Glutamatergic neuron (in vitro differentiated cells): ENCODE data around the gene LRWD1. TPM values are rescaled to one million over a fixed set of nuclear protein-coding genes. Genes with fewer than 3 reads are reported as not detected.
"Not testable (repeated sequence)": the region's sequence is repeated elsewhere in the genome, so short reads cannot be mapped to it uniquely, and the experiment has no call there.

Experiments used
- DNase-seq: peaks from one replicate; pipeline ENCODE4 v3.0.0; 2022
- H3K27ac Mint-ChIP-seq: one replicate; pipeline ENCODE4 v1.8.0; 2020; ENCODE audit warnings: mild to moderate bottlenecking, mixed read lengths, inconsistent platforms; ENCODE audit not compliant: unreplicated experiment
- H3K27me3 Mint-ChIP-seq: one replicate; pipeline ENCODE4 v1.8.0; 2020; ENCODE audit warnings: mild to moderate bottlenecking, moderate library complexity, mixed read lengths, inconsistent platforms; ENCODE audit not compliant: unreplicated experiment
- H3K36me3 Mint-ChIP-seq: one replicate; pipeline ENCODE4 v1.8.0; 2020; ENCODE audit warnings: mild to moderate bottlenecking, mixed read lengths, inconsistent platforms; ENCODE audit not compliant: unreplicated experiment
- H3K4me1 Mint-ChIP-seq: one replicate; pipeline ENCODE4 v1.8.0; 2020; ENCODE audit warnings: mild to moderate bottlenecking, low read depth, mixed read lengths, inconsistent platforms; ENCODE audit not compliant: unreplicated experiment
- H3K4me3 Mint-ChIP-seq: one replicate; pipeline ENCODE4 v1.8.0; 2020; ENCODE audit warnings: mild to moderate bottlenecking, mixed read lengths, inconsistent platforms; ENCODE audit not compliant: unreplicated experiment
- H3K9me3 Mint-ChIP-seq: one replicate; pipeline ENCODE4 v1.8.0; 2020; ENCODE audit warnings: mild to moderate bottlenecking, moderate library complexity, mixed read lengths, inconsistent platforms; ENCODE audit not compliant: unreplicated experiment
- total RNA-seq: library from RNA; stranded (reverse); fragmentation: NEBNext Ultra II Directional; extraction: Animal tissue kit (Norgen Biotek cat#: 25700); gene quantifications from one replicate; pipeline ENCODE4 v1.2.1, GENCODE V29; 2021; ENCODE audit not compliant: unreplicated experiment
- TF ChIP-seq, protein P1 (sequence below): fragments of 200-600 bp; sonication (generic); IDR thresholded peaks from one replicate; pipeline ENCODE4 v1.5.0; 2021; ENCODE audit not compliant: partially characterized antibody, unreplicated experiment

Gene LRWD1
- total RNA-seq, 1 donor from 2014 or later = 37.0 TPM

DNA sequence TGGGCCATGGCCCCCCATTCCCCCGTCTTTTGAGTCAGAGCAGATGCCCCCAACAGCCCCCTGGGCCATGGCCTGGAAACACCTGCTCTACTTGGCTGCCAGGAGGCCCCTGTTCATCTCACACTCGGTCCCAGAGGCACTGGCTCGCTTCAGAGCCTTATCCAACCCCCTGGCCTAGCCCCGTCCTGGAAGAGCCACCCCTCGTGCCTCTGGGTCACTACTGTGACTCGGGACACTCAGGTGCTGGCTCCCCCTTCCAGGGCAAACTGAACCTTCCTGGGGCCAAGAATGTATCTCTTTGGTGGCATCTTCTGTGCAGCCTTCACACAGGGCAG is 7.0 kb downstream of the LRWD1 start:
- H3K27me3 Mint-ChIP-seq = peaks cover 8% of the 10 kb centered on the region
- TF ChIP-seq, protein P1, sequence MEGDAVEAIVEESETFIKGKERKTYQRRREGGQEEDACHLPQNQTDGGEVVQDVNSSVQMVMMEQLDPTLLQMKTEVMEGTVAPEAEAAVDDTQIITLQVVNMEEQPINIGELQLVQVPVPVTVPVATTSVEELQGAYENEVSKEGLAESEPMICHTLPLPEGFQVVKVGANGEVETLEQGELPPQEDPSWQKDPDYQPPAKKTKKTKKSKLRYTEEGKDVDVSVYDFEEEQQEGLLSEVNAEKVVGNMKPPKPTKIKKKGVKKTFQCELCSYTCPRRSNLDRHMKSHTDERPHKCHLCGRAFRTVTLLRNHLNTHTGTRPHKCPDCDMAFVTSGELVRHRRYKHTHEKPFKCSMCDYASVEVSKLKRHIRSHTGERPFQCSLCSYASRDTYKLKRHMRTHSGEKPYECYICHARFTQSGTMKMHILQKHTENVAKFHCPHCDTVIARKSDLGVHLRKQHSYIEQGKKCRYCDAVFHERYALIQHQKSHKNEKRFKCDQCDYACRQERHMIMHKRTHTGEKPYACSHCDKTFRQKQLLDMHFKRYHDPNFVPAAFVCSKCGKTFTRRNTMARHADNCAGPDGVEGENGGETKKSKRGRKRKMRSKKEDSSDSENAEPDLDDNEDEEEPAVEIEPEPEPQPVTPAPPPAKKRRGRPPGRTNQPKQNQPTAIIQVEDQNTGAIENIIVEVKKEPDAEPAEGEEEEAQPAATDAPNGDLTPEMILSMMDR = no peak

DNA sequence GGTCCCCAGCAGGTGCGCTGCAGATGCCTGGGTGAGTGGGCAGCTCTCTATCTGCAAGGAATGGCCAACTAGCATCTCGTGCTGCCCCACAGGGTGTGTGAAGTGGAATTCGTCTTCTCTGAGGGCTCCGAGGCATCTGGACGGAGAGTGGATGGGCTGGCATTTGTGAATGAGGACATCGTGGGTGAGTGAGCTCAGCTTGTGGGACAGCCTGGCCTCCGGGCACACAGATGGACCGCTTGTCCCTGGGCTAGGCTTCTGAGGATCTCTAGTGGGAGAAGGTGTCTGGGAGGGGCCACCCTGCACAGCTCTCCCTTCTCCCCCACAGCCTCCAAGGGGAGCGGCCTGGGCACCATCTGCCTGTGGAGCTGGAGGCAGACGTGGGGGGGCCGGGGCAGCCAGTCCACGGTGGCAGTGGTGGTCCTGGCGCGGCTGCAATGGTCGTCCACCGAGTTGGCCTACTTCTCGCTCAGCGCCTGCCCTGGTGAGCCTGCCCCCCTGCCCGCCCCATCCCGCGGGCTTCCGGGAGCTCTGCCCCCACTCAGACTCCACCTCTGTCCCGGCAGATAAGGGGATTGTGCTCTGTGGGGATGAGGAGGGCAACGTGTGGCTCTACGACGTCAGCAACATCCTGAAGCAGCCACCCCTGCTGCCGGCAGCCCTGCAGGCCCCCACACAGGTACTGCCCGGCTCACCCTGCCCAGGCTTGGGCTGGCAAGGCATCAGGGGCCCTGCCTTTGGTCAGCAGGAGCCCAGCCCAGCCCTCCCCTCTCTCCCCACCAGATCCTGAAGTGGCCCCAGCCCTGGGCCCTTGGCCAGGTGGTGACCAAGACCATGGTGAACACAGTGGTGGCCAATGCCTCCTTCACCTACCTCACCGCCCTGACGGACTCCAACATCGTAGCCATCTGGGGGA is 7.6 kb downstream of the LRWD1 start:
- Mint-ChIP-seq H3K27ac (peak overlapping the region; percentile 46), H3K4me3 (no peak overlapping the region), H3K27me3 (peaks cover 5% of the 10 kb centered on the region), H3K4me1 (peaks cover 3% of the 10 kb centered on the region), H3K36me3 (no peaks in the 10 kb centered on the region), H3K9me3 (no peaks in the 10 kb centered on the region)
- peak; percentile 21 for DNase-seq
- TF ChIP-seq, protein P1 = no peak

More for the DNA sequence above, 7.0 kb downstream of the LRWD1 start:
- Mint-ChIP-seq H3K27ac (peak overlapping the region; percentile 46), H3K36me3 (no peaks in the 10 kb centered on the region), H3K4me3 (no peak overlapping the region), H3K9me3 (peaks cover 2% of the 10 kb centered on the region), H3K4me1 (peaks cover 3% of the 10 kb centered on the region)
- peak; percentile 10 for DNase-seq

DNA sequence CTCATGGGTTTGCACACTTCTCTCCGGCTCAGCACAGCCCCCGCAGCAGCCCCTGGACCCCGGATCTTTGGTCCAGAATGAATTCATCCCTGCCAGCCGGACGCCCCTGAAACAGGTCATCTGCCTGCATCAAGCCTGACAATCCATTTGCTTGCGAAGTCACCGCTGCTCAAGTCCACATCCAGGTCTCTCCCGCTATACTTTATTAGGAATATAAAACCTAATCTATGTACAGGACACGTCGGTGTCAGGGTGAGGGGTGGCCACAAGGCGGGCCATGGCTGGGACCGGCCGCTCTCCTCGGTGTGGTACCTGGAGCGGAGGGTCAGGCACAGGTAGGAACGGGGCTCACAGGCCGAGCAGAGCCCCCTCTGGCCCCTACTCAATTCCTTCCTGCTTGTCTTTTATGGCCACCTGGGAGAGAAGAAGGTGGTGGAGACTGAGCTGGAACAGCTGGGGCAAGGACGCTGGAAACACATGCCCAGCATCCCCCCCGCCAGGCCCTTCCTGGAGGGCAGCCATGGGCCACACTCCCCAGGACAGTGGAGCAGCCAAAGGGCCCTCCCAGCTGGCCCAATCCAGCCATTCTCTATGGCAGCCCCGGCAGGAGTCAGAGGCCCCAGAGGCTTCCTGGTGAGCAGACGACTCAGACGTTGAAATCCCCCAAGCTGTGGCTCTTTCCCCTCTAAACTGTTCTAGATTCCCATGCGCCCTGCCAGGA is 8.6 kb downstream of the LRWD1 start:
- peaks cover 3% of the 10 kb centered on the region for H3K4me1 Mint-ChIP-seq
- H3K9me3 Mint-ChIP-seq = no peaks in the 10 kb centered on the region
- no peak overlapping the region for H3K27ac Mint-ChIP-seq
- H3K4me3 Mint-ChIP-seq = no peak overlapping the region
- H3K27me3 Mint-ChIP-seq = peaks cover 5% of the 10 kb centered on the region
- H3K36me3 Mint-ChIP-seq = no peaks in the 10 kb centered on the region
- TF ChIP-seq, protein P1 = no peak
- DNase-seq = peak; percentile 16

DNA sequence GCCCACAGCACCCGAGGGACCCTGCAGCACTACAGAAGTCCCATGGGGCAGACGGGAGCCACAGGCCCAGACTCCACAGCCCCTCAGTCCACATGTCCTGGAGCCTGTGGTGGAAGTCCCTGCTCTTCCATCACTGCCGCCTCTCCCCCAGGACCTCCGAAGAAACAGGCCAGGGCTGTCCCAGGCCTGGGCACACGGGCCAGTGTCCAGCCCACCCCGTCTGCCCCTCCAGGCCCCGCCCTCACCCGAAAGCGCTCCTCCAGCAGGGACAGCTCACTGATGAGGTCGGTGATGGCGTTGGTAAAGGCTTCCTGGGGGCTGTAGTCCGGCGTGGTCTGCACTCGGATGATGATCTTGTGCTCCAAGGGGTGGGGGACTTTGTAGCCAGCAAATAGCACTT is 9.3 kb downstream of the LRWD1 start:
- H3K9me3 Mint-ChIP-seq, H3K27me3 Mint-ChIP-seq, H3K27ac Mint-ChIP-seq, H3K4me1 Mint-ChIP-seq, H3K4me3 Mint-ChIP-seq, H3K36me3 Mint-ChIP-seq: not testable (repeated sequence)
- DNase-seq = peak; percentile 3

DNA sequence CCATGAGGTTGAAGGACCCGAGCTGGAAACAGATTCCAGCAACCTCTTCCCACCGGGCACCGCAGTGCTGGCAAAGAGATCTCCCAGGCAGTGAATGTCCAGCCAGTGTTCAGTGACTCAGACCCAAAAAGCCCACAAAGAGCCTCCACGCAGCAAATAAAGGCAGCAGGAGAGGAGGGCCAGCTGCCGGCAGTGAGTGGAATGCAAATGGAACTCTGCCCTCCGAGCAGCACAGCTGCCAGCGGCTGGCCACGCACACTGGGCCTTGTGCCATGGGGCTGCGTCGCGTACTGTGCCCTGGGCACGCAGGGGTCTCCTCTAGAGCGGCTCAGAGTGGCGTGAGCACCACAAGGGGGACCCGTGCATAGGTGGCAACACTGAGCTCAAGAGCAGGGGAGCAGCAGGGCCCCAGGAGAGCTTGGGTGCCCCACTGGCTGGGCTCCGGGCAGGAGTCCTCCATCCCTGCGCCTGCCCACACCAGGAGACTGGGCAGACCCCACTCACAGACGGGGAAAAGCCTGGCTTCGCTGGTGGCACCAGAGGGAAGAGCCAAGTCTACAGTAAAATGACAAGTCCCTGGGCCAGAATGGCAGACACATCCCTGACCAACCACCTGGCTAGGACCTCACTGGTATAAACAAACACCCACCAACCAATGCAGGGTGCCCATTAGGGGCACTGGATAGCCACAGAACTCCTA is 10.1 kb downstream of the LRWD1 start:
- H3K36me3 Mint-ChIP-seq, H3K4me1 Mint-ChIP-seq, H3K9me3 Mint-ChIP-seq, H3K4me3 Mint-ChIP-seq, H3K27me3 Mint-ChIP-seq, H3K27ac Mint-ChIP-seq, DNase-seq: not testable (repeated sequence)
